KOPT-K1 (cell line): ENCODE measurements around the gene FTH1.

Experiments
- H3K27ac ChIP-seq: fragments of 200-600 bp; sonication (generic); 2 replicates; pipeline ENCODE4 v1.5.1; 2016; ENCODE audit warnings: antibody characterized with exemption, mild to moderate bottlenecking, low read depth, low read length; ENCODE audit not compliant: poor library complexity, severe bottlenecking
- H3K36me3 ChIP-seq: fragments of 200-600 bp; sonication (generic); 2 replicates; pipeline ENCODE4 v1.5.1; 2017; ENCODE audit warnings: antibody characterized with exemption, mild to moderate bottlenecking, low read length, moderate library complexity; ENCODE audit not compliant: insufficient read depth
- H3K9me3 ChIP-seq: fragments of 200-600 bp; sonication (generic); 2 replicates; pipeline ENCODE4 v1.5.1; 2017; ENCODE audit warnings: antibody characterized with exemption, low read length, mild to moderate bottlenecking; ENCODE audit not compliant: insufficient read depth, poor library complexity, severe bottlenecking

FTH1 gene

DNA sequence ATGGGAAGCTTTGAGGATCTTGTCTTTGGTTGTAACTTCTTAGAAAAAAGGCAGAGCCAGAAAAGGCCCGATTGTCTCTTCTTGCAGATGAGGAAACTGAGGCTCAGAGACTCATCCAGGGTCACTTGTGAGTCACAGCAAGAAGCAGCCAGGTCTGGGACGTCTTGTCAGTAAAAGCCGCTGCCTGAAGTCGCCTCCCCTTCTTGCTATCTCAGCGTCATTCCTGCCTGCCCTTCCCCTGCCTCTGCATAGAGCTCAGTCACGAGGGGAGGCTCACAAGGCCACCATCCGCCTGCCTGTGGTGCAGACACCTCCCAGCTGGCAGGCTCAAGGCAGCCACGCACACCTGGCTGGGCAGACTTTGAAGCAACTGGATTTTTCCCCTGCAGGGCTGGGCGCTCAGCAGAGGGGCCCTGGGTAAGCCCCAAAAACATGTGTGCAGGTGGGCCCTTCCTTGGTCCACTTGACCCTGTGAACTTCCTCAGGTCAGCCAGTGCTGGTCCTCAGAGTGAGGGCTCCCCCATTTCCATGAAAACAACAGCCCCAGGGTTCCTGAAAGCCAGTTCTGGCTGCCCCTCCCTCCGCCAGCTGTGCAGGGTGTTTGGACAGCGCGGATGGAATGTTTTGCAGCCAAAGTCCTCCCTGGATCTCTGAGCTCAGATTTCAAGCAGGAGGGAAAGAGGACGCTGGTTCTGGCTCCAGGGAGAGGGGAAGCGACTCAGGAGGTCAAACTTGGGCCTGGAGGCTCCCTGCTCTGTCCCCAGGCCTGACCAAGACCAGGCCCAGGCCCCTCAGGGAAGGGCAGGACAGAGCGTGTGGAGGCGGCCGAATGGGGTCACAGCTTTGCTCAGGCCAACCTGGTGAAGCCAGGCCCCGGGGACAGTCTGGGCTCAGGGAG is 44.0 kb downstream of the FTH1 start:
- Histone ChIP-seq H3K27ac (no peak overlapping the region), H3K9me3 (peaks cover 4% of the 10 kb centered on the region), H3K36me3 (no peaks in the 10 kb centered on the region)

DNA sequence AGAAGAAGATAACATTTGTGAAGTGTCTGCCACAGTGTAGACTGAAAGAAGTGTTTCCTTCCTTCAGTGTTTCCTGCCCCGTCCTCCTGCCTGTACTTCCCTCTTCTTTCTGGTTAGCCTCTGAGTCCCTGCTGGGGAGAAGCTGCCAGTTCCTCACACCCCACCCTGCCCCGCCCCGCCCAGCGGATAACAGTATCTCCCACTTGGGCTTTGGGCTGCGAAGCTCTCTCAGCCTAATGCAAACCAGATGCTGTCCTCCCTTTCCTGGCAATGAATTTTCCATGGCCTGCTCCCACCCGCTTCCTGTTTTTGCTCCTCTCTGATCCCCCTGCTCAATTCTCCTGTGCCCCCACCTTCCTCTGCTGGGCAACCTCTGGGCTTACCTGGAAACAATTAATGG is 44.9 kb downstream of the FTH1 start:
- no peaks in the 10 kb centered on the region for H3K9me3 ChIP-seq
- no peaks in the 10 kb centered on the region for H3K36me3 ChIP-seq
- H3K27ac ChIP-seq = no peak overlapping the region

DNA sequence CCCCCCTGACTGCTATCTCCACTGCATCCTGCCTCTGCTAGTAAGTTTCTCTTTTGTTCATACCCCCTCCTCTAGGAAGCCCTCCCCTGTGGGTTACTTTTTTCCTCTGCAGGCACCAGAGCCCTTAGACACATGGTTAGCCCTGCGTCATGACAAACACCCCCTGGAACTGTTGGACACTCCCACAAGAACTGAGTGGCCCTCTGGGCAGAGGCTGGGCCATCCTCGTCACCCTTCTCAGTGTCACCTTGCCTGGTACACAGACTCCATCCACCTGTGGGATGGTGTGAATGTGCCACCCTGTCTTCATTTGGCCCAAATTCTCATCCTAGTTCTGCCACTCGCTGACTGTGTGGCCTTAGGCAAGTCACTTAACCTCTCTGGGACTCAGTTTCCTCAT is 46.0 kb downstream of the FTH1 start:
- Histone ChIP-seq H3K36me3 (no peaks in the 10 kb centered on the region), H3K27ac (no peak overlapping the region), H3K9me3 (no peaks in the 10 kb centered on the region)

DNA sequence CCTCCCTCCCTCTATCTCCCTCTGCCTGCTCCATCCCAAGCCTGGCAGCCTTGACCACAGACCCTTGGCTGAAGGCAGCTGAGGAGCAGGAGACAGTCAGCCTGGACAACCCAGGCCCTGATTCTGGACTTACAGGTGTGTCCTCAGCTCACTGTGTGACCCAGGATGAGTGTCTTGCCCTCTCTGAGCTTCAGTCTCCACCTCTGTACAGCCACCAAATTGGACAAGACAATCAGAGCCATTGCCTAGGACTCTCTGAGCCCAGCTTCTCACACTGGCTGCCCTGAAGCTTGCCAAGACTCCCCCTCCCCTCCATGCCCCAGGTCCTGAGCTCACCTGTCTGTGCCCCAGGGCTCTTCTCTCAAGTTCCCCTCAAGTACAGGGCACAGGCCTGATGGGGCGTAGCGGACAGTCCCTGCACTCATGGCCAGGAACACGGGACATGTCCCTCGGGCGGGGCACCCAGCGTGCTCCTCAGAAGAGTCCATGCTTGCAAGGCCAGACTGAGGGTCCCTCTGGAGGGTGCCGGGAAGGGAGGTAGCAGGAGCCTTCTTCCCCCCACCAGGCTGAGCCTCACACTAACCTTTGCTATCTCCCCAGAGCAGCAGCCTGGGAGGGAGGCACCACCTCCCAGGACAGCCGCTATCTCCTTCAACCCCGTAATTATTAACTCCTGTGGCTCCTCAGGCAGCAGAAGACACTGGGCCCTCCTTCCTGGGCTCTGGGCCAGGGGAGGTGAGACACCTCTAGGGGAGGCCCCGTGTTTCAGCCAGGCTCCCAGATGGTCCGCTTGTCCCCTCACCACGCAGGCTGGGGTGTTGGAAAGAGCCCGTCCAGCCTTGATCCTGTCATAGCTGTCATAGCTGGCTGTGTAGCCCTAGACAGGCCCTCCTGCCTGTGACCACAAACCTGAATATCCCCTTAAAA is 47.5 kb downstream of the FTH1 start:
- H3K36me3 ChIP-seq = no peaks in the 10 kb centered on the region
- H3K27ac ChIP-seq = no peak overlapping the region
- H3K9me3 ChIP-seq = no peaks in the 10 kb centered on the region

DNA sequence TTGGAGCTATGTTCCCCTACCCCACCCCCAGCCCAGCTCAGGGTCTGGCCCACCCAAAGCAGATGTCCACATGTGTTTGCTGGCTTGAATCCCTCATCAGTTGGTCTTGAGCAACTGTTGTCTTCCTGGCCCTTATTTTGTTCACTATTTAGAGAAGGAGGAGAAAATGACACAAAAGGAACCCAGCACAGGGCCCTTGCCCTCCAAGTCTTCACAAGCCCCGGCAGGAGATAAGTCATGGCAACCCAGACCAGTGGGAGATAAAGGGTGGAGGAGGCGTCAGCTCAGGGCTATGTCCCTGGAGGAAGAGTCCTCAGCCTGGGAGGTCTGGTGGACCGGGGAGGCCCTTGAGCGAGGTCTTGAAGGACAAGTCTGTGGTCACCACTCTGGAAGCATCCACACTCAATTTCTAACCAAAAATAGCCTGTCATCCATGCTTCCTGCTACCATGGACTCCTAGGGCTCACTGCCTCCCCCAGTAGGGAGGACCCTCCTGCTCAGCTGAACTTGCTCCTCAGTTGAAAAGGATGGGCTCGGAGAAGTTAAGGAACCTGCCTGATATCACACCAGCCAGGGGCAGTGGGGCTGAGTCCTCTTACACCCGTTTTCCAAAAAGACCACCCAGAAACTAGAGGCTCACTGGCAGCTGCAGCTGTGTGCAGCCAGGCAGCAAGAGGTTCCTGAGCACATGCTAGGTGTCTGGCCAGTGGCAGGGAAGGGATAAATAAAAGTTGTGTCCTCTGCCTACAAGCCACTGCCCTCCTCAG is 48.3 kb downstream of the FTH1 start:
- no peaks in the 10 kb centered on the region for H3K9me3 ChIP-seq
- no peak overlapping the region for H3K27ac ChIP-seq
- H3K36me3 ChIP-seq = no peaks in the 10 kb centered on the region

DNA sequence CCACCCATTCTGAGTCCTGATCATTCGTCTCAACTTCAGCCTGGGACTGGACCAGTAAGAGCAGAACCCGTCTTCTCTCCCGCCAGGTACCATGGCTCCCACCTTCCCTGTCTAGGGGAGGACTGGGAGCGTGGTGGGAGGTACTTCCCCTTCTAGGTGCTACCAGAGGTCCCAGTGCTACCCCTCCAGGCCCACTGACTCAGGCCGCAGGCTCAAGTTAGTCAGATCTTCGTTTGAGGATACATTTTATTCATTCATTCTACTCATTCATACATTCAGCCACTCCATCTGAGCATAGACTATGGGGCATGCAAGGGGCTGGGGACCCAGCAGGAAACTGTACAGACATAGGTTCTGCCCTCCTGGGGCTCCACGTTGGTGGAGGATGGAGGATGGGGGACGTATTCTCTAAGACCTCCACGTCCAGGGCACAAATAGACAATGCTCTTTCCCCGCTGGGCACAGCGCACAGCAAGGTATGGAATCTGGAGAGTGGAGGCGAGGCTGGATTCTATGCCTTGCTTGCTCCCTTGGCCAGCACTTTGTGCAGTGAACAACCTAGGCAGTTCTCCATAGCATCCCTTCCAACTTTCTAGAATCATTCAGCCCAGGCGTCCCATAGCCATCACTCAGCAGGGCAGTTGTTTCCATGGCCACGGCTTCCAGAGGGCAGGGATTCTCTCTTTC is 49.0 kb downstream of the FTH1 start:
- Histone ChIP-seq H3K27ac (no peak overlapping the region), H3K36me3 (no peaks in the 10 kb centered on the region), H3K9me3 (no peaks in the 10 kb centered on the region)

DNA sequence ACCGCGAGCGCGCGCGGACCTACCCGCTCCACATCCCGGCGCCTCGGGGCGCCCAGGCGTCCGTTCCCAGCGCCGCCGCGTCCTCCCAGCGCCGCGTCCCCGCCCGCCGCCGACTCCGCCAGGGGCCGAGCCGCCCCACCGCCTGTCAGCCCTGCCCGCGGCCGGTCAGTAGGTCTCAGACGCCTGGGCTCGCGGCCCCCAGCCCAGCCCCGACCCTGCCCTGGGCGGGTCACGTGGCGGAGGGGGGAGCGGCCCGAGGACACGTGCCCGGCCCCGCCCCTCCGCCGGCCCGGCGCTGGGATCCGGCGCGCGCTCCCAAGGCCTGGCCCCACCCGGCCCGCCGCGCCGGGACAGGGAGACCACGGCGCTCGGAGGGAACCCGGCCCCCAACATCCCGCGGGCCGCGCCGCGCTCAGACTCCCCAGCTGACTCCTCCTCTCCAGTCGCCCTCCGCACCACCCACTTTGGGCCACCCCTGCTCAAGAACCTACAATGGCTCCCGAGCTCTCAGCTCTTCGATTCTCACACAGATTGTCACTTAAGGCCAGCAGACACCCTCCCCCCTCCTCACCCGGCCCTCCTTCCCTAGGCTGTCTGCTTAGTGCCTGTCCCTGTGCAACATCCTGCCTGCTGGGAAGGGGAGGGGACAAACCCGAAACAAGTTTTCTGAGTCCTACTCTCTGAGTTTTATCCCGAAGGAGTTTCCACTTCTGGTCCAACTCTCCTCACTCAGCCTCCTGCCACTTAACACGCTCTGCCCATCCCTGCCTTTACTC is 49.9 kb downstream of the FTH1 start, which contains the start of gene RAB3IL1:
RAB3IL1 (minus strand) TSS at position 233 of the 776 bp plus-strand sequence; CDS start at position 34, 199 bp downstream.
- H3K36me3 ChIP-seq = no peaks in the 10 kb centered on the region
- no peak within 1 kb of the TSS for H3K27ac ChIP-seq
- no peaks in the 10 kb centered on the region for H3K9me3 ChIP-seq

DNA sequence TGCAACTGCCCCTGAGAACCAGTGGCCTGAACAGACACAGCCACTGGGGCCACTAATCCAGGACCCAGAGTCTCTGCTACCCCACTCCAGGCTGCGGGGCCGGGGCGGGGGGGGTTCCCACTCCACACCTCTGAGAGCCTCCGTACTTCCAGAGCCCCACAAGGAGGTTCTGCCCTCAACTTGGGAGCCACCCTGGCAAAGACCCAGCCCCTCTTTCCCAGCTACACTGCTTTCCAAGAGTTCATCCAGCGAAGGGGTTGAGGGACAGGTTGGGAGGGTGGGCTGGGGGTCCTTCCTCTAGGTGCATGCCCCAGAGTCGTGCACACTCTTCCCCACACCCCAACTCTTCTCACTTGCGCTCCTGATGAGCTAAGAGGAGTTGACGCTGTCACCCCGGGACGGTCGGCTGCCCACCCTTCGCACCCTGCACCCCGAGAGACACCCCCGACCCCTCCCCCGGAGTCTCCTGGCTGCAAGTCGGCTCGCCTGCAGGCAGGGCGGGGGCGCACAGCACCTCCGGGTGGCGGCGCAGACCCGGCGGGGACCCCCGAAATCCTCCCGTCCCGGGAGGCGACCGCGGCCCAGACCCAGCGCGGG is 50.6 kb downstream of the FTH1 start:
- Histone ChIP-seq H3K36me3 (no peaks in the 10 kb centered on the region), H3K9me3 (no peaks in the 10 kb centered on the region), H3K27ac (no peak overlapping the region)

DNA sequence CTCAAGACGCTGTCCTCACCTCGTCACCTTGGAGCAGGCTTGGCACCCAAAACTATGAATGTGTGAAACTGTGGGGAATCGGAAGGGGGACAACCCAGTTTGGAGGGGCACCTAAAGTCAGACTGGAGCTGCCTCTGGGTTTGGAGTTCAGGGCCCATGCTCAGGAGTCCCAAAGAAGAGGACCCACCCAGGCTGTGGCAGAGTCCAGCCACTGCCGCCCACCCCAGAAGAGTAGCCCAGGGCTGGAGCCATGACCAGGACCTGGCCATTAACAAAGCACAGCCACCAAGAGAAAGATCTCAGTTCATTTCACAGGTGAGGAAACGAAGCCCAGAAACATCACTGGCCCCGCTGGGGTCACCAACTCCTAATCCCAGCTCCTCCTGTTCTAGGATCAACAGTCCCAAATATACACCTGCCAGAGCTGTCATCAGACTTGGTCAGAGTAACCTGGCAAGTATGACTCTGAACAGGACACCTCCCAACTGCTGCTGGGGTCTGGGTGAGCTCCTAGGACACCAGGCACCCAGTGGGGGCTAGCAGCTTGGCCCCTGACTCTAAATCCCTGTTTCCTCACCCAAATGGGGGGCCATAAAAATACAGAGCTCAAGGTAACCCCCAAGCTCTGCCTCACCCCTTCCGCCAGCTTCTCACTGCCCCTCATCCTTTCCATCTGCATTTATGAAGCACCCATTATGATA is 52.8 kb downstream of the FTH1 start:
- H3K36me3 ChIP-seq = no peaks in the 10 kb centered on the region
- no peaks in the 10 kb centered on the region for H3K9me3 ChIP-seq
- H3K27ac ChIP-seq = no peak overlapping the region
